Urinary bladder (tissue), 4 donors: ENCODE data around the gene RALGPS1. TPM values are rescaled to one million over a fixed set of nuclear protein-coding genes. Genes with fewer than 3 reads are reported as not detected.
A peak's percentile ranks its signal among the peaks of the same experiment; 100 is the strongest.

Experiments
- DNase-seq: peaks from one replicate; pipeline ENCODE4 v3.0.0-alpha.2; 2015; ENCODE audit errors: extremely low spot score
- H3K27ac ChIP-seq: one replicate; pipeline ENCODE4 v1.5.1; 2013; ENCODE audit warnings: low read depth, mild to moderate bottlenecking, moderate library complexity
- H3K36me3 ChIP-seq: one replicate; pipeline ENCODE4 v1.6.1; 2013; ENCODE audit warnings: mild to moderate bottlenecking, moderate library complexity; ENCODE audit not compliant: insufficient read depth
- H3K4me1 ChIP-seq: one replicate; pipeline ENCODE4 v1.6.1; 2013; ENCODE audit warnings: mild to moderate bottlenecking, moderate library complexity; ENCODE audit not compliant: insufficient read depth
- H3K4me3 ChIP-seq: one replicate; pipeline ENCODE4 v1.5.1; 2013; ENCODE audit warnings: low read depth, low read length
- WGBS: extraction: QIAGEN DNeasy Blood & Tissue Kit; methylation state at CpG from one replicate; pipeline ENCODE4 v1.1.7; 2013; 5-methylcytosine and 5-hydroxymethylcytosine counted together
- polyA plus RNA-seq: library from polyadenylated mRNA; stranded (reverse); fragments of 200-250 nt; gene quantifications from one replicate; pipeline ENCODE4 v1.2.3, GENCODE V29; 2013
- total RNA-seq: library from RNA; depleted of rRNA; stranded (reverse); fragments of >200 nt; gene quantifications from one replicate; pipeline ENCODE4 v1.2.3, GENCODE V29; 2014
- donor health status: healthy with polysubstance abuse.
- donor health status: healthy.

Gene RALGPS1
- total and polyA plus RNA-seq, 2 donors = 8.9 to 21.8 TPM

GRCh38 chr9:126953041-126953809, 38.6 kb downstream of the RALGPS1 start:
- no peaks in the 10 kb centered on the region for H3K36me3 ChIP-seq
- H3K4me3 ChIP-seq = no peak overlapping the region
- H3K4me1 ChIP-seq = no peaks in the 10 kb centered on the region
- no peak overlapping the region for H3K27ac ChIP-seq
- no peak for DNase-seq
- 65% methylated on average over 8 of the region's 8 CpGs for WGBS

- Histone ChIP-seq H3K4me3 (no peak overlapping the region), H3K36me3 (no peaks in the 10 kb centered on the region), H3K27ac (no peak overlapping the region), H3K4me1 (no peaks in the 10 kb centered on the region)
- WGBS = 82% methylated on average over 5 of the region's 5 CpGs
- no peak for DNase-seq
Observed at GRCh38 chr9:126955811-126956210, 41.2 kb downstream of the RALGPS1 start.

- Histone ChIP-seq H3K4me3 (no peak overlapping the region), H3K4me1 (no peaks in the 10 kb centered on the region), H3K36me3 (no peaks in the 10 kb centered on the region), H3K27ac (peak overlapping the region; percentile 44)
- 86% methylated on average over 7 of the region's 7 CpGs for WGBS
- no peak for DNase-seq
Observed at GRCh38 chr9:126956917-126957686, 42.5 kb downstream of the RALGPS1 start.

DNA sequence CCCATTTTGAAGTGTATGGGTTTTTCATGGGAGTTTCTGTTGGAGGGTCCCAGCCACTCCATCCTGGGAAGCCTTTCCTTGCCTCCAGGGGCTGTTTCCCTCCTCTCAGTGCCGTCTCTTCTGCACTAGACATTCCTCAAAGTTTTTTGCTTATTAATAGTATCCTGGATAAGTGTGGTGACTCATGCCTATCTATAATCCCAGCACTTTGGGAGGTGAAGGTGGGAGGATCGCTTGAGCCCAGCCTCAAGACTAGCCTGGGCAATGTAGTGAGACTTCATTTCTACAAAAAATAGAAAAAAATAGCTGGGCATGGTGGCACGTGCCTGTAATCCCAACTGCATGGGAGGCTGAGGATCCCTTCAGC, 43.1 kb downstream of the RALGPS1 start:
- Histone ChIP-seq H3K27ac (peak overlapping the region; percentile 15), H3K4me1 (no peaks in the 10 kb centered on the region)
- 36% methylated on average over 3 of the region's 3 CpGs for WGBS

DNA sequence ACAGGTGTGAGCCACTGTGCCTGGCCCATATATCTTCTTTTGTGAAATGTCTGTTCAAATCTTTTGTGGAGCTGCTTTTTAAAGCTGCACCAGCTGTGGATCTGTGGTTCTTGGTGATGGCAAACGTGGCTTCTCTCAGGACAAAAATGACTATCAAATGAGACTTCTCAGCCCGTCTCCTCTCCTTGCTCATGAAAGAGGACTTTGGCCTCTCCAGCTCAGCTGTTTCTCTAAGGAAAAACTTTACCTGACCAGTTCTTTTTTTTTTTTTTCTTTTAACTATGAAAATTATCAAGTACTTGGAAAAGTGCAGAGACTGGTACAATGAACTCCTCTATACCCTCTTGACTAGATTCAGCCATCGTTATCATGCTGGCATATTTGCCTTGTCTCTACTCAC, 44.8 kb downstream of the RALGPS1 start:
- H3K27ac ChIP-seq = no peak overlapping the region

More for the DNA sequence above, 43.1 kb downstream of the RALGPS1 start:
- Histone ChIP-seq H3K36me3 (no peaks in the 10 kb centered on the region), H3K4me3 (no peak overlapping the region)
- no peak for DNase-seq

GRCh38 chr9:126959917-126960316, 45.3 kb downstream of the RALGPS1 start:
- no peaks in the 10 kb centered on the region for H3K4me1 ChIP-seq
- no peak overlapping the region for H3K27ac ChIP-seq
- no peaks in the 10 kb centered on the region for H3K36me3 ChIP-seq
- DNase-seq = no peak
- no peak overlapping the region for H3K4me3 ChIP-seq

More for the DNA sequence above, 44.8 kb downstream of the RALGPS1 start:
- Histone ChIP-seq H3K4me1 (no peaks in the 10 kb centered on the region), H3K4me3 (no peak overlapping the region), H3K36me3 (no peaks in the 10 kb centered on the region)
- no peak for DNase-seq
- 91% methylated on average over 3 of the region's 3 CpGs for WGBS

DNA sequence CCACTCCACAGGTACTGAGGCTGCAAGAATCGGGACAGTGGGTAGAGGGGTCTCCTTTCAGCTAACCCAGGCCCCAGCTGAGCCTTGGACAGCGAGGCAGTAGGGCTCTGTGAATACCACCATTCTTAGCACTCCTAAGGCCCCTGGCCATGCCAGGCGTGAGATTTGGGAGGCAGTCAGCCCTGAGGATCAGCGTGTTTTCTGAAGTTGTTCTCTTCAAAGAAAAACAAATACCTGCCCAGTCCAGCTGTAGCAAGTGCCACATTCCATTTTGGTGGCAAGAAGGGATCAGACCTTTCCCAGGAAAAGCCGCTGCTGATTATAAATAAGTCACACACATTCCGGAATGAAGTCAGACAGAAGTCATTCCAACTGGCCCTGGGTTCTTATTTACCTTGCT, 47.8 kb downstream of the RALGPS1 start:
- Histone ChIP-seq H3K4me1 (no peaks in the 10 kb centered on the region), H3K27ac (no peak overlapping the region), H3K36me3 (no peaks in the 10 kb centered on the region), H3K4me3 (no peak overlapping the region)
- WGBS = 91% methylated on average over 6 of the region's 6 CpGs
- DNase-seq = no peak

DNA sequence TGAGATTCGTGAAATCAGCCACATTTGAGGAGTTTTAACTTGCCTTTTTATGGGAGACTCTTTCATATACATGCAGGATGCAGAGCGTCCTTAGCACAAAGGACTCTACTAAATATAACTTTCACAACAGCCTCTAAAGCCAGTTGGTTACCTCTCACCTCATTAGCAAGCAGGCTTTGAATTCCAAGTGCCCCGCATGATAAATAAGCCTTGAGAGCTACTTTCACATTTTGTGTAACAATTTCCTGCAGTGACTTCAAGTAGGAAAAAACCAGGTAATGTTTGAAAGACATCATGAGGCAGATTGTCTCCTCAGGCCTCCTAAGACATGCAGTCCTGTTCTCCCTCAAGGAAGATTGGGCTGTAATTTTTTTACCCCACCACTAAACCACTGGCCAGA, 50.5 kb downstream of the RALGPS1 start:
- WGBS = 81% methylated on average over 3 of the region's 3 CpGs
- no peak overlapping the region for H3K27ac ChIP-seq
- H3K4me1 ChIP-seq = no peaks in the 10 kb centered on the region

DNA sequence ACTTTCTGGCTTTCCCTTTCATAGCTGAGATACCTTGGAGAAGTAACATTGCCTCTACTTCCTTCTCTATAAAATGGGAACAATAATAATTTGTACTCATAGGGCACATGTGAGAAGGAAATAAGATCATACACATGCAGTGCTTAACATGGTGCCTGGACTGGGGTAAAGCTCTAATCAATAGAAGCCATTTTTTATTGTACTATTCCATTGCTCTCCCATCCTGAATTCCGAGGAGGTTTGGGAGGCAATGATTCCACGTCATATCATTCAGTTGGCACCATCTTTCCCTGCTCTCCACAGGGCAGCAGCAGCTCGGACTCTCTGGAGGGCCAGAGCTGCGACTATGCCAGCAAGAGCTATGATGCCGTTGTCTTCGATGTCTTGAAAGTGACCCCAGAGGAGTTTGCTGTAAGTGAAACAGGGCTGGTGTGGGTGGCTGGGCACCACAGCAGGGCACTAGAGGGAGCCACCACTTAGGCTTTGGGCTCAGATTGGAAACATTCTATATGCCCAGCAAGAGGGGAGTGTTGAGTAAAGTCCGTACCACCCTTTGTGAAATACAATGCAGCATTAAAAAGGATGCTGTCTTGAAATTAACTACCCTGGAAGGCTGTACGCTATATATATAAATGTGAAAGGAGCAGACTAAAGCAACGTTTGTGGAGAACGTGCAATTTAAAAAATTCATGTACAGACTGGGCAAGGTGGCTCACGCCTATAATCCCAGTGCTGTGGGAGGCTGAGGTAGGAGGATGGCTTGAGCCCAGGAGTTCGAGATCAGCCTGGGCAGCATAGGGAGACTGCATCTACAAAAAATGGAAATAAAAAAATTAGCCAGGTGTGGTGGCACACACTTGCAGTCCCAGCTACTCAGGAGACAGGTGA, 51.2 kb downstream of the RALGPS1 start:
- H3K27ac ChIP-seq = no peak overlapping the region
- WGBS = 83% methylated on average over 12 of the region's 12 CpGs
- H3K36me3 ChIP-seq = no peaks in the 10 kb centered on the region
- DNase-seq = no peak
- no peaks in the 10 kb centered on the region for H3K4me1 ChIP-seq
- H3K4me3 ChIP-seq = no peak overlapping the region

More for the DNA sequence above, 50.5 kb downstream of the RALGPS1 start:
- no peak overlapping the region for H3K4me3 ChIP-seq
- DNase-seq = no peak
- no peaks in the 10 kb centered on the region for H3K36me3 ChIP-seq

GRCh38 chr9:126971261-126971660, 56.7 kb downstream of the RALGPS1 start:
- no peak overlapping the region for H3K4me3 ChIP-seq
- no peak overlapping the region for H3K27ac ChIP-seq
- WGBS = 99% methylated on average over 2 of the region's 2 CpGs
- no peak for DNase-seq
- H3K36me3 ChIP-seq = no peaks in the 10 kb centered on the region
- no peaks in the 10 kb centered on the region for H3K4me1 ChIP-seq

DNA sequence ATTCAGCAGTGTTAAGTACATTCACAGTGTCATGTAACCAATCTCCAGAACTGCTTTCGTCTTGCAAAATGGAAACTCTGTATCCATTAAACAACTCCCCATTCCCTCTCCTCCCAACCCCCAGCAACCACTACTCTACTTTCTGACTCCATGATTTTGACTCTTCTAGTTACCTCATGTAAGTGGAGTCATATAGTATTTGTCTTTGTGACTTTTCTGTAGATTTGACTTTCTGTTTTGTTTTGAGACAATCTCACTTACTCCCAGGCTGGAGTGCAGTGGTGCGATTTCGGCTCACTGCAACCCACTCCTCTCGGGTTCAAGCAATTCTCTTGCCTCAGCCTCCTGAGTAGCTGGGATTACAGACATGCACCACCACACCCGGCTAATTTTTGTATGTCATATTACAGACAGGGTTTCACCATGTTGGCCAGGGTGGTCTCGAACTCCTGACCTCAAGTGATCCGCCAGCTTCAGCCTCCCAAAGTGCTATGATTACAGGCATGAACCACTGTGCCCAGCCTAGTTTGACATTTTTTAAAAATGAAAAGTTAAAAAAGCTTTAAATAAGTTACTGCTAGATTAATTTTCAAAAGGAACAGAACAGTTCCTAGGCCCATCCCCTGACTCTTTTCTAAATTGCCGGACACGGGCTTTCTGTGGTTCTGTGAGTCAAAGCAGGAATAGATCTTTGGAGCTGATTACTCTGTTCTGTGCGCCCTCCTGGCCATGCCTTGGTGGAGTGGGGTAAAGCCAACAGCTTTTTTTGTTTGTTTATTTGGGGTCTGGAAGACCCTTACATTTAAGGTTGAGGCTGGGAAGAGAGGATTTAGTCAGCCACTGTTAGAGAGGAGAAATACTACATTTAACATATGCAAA, 59.3 kb downstream of the RALGPS1 start:
- no peaks in the 10 kb centered on the region for H3K4me1 ChIP-seq
- WGBS = 97% methylated on average over 10 of the region's 10 CpGs
- no peak overlapping the region for H3K4me3 ChIP-seq
- no peak overlapping the region for H3K27ac ChIP-seq
- H3K36me3 ChIP-seq = peaks cover 4% of the 10 kb centered on the region
- DNase-seq = no peak

- no peak overlapping the region for H3K4me3 ChIP-seq
- peaks cover 4% of the 10 kb centered on the region for H3K36me3 ChIP-seq
- 82% methylated on average over 6 of the region's 6 CpGs for WGBS
- DNase-seq = no peak
- H3K27ac ChIP-seq = no peak overlapping the region
- no peaks in the 10 kb centered on the region for H3K4me1 ChIP-seq
Observed at GRCh38 chr9:126974594-126974993, 60.0 kb downstream of the RALGPS1 start.
